Vagina (tissue), 2 donors: ENCODE data around the gene PTK7. TPM values are rescaled to one million over a fixed set of nuclear protein-coding genes. Genes with fewer than 3 reads are reported as not detected.

Experiments used
- DNase-seq, 2 donors: peaks; one replicate each; pipeline ENCODE4 v3.0.0-alpha.2; 2017; ENCODE audit errors: extremely low spot score in 2 of 2
- H3K27ac ChIP-seq: fragments of 200-600 bp; sonication (generic); one replicate; pipeline ENCODE4 v1.5.1; 2019
- H3K27me3 ChIP-seq: fragments of 200-600 bp; sonication (generic); one replicate; pipeline ENCODE4 v1.5.1; 2019
- H3K36me3 ChIP-seq, 2 donors: fragments of 200-600 bp; sonication (generic); one replicate each; pipeline ENCODE4 v1.5.1; 2017 to 2019
- H3K4me1 ChIP-seq: fragments of 200-600 bp; sonication (generic); one replicate; pipeline ENCODE4 v1.5.1; 2019
- H3K4me3 ChIP-seq, 2 donors: fragments of 200-600 bp; sonication (generic); 1 replicate in 1 of 2; 2 replicates in 1 of 2; pipeline ENCODE4 v1.5.1; 2016 to 2019
- H3K9me3 ChIP-seq: fragments of 200-600 bp; sonication (generic); one replicate; pipeline ENCODE4 v1.5.1; 2019
- POLR2A ChIP-seq, 2 donors: fragments of 450-650 bp; IDR thresholded peaks; one replicate each; pipeline ENCODE4 v1.6.1; 2017; ENCODE audit warnings: antibody characterized with exemption in 2 of 2, mild to moderate bottlenecking in 2 of 2, moderate library complexity in 2 of 2
- POLR2AphosphoS5 ChIP-seq, 2 donors: sonication (generic); formaldehyde crosslinking; IDR thresholded peaks; one replicate each; pipeline ENCODE4 v1.9.0; 2017; ENCODE audit warnings: antibody characterized with exemption in 2 of 2, mild to moderate bottlenecking in 2 of 2, low read depth in 1 of 2; ENCODE audit not compliant: insufficient read depth in 1 of 2
- intact Hi-C: fragments of 100-400 bp; cut with DNase I; formaldehyde crosslinking; loops from one replicate; pipeline ENCODE4 v1.15.1; 2023
- total RNA-seq: library from RNA; depleted of rRNA; stranded (reverse); fragments of >200 nt; gene quantifications from one replicate; pipeline ENCODE4 v1.2.3, GENCODE V29; 2016
- TF ChIP-seq, protein P1 (sequence below), 3 experiments: fragments of 450-650 bp in 2 of 3; fragments of 200-600 bp in 1 of 3; sonication (generic) in 1 of 3; IDR thresholded peaks; one replicate each; pipeline ENCODE4 v1.5.1; 2017 to 2019; ENCODE audit warnings: antibody characterized with exemption in 3 of 3, mild to moderate bottlenecking in 2 of 3, moderate library complexity in 2 of 3

PTK7 gene
- total RNA-seq, 1 donor from 2014 or later: 62.1 TPM

GRCh38 chr6:43146709-43147688, 70.9 kb downstream of the PTK7 start:
- H3K4me1 ChIP-seq: peaks cover 12% of the 10 kb centered on the region
- H3K9me3 ChIP-seq: no peaks in the 10 kb centered on the region
- no peaks in the 10 kb centered on the region for H3K27me3 ChIP-seq
- H3K27ac ChIP-seq: no peak overlapping the region
- TF ChIP-seq, protein P1, sequence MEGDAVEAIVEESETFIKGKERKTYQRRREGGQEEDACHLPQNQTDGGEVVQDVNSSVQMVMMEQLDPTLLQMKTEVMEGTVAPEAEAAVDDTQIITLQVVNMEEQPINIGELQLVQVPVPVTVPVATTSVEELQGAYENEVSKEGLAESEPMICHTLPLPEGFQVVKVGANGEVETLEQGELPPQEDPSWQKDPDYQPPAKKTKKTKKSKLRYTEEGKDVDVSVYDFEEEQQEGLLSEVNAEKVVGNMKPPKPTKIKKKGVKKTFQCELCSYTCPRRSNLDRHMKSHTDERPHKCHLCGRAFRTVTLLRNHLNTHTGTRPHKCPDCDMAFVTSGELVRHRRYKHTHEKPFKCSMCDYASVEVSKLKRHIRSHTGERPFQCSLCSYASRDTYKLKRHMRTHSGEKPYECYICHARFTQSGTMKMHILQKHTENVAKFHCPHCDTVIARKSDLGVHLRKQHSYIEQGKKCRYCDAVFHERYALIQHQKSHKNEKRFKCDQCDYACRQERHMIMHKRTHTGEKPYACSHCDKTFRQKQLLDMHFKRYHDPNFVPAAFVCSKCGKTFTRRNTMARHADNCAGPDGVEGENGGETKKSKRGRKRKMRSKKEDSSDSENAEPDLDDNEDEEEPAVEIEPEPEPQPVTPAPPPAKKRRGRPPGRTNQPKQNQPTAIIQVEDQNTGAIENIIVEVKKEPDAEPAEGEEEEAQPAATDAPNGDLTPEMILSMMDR (IDR thresholded peaks at IDR 0.05): no peak
- TF ChIP-seq POLR2A (IDR thresholded peaks at IDR 0.05): no peak
- no peak for TF ChIP-seq POLR2AphosphoS5 (IDR thresholded peaks at IDR 0.05; ENCODE audit: insufficient read depth in 1 of 2, low read depth in 1 of 2)
- intact Hi-C loops: no loop called here
- peaks cover 0 to 7% of the 10 kb centered on the region in 2 donors for H3K36me3 ChIP-seq
- no peak for DNase-seq
- H3K4me3 ChIP-seq: no peak overlapping the region

DNA sequence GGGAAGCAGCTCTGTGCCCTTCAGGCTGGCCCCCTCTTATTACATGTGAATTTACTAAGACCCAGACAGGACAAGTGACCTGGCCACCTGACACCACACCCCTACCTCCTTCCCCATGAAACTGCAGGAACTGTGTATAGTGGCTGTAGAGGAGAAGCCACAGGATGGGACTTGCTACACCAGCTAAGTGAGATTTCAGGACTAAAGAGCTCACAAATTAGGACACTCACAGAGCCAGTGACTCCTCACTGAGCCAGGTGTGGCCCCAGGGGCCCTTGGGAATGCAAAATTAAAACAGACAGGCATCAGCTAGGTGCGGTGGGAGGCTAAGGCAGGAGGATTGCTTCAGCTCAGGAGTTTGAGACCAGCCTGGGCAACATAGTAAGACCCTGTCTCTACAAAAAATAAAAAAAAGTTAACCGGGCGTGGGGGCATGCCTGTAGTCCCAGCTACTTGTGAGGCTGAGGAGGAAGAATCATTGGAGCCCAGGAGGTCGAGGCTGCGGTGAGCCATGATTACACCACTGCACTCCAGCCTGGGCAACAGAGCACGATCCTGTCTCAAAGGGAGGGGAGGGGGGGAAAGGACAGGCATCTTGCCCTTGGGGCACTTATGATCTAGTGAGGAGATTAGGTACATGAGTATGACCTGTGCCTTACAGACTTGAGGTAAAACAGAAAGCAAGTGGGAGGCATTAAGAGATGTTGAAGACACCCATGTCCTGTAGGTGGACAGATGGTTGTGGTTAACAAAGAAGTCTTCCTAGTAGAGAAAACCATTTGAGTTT, 71.8 kb downstream of the PTK7 start:
- Histone ChIP-seq H3K9me3 (no peaks in the 10 kb centered on the region), H3K4me3 (no peak overlapping the region), H3K27me3 (no peaks in the 10 kb centered on the region), H3K27ac (no peak overlapping the region), H3K4me1 (peaks cover 9% of the 10 kb centered on the region), H3K36me3 (peaks cover 0 to 7% of the 10 kb centered on the region in 2 donors)
- TF ChIP-seq POLR2AphosphoS5 (IDR thresholded peaks at IDR 0.05; ENCODE audit: insufficient read depth in 1 of 2, low read depth in 1 of 2): no peak
- TF ChIP-seq, protein P1 (IDR thresholded peaks at IDR 0.05): no peak
- no peak for TF ChIP-seq POLR2A (IDR thresholded peaks at IDR 0.05)
- DNase-seq: no peak
- intact Hi-C loops: no loop called here

DNA sequence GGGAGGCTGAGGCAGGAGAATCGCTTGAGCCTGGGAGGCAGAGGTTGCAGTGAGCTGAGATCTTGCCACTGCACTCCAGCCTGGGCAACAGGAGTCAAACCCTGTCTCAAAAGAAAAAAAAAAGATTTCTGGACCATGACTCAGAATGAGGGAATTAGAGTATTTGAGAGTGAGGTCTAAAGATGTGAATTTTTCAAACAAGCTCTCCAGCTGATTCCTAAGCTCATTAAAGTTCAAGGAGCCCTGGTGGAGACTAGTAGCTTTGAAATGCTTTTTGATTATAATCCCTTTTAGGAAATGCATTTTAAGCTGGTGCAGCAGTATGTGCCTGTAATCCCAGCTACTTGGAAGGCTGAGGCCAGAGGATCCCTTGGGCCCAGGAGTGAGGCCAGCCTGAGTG, 73.2 kb downstream of the PTK7 start:
- no peaks in the 10 kb centered on the region for H3K9me3 ChIP-seq
- DNase-seq: no peak
- H3K27ac ChIP-seq: no peak overlapping the region
- peaks cover 0 to 7% of the 10 kb centered on the region in 2 donors for H3K36me3 ChIP-seq
- intact Hi-C loops: no loop called here
- no peaks in the 10 kb centered on the region for H3K27me3 ChIP-seq
- no peaks in the 10 kb centered on the region for H3K4me1 ChIP-seq
- TF ChIP-seq POLR2AphosphoS5 (IDR thresholded peaks at IDR 0.05; ENCODE audit: insufficient read depth in 1 of 2, low read depth in 1 of 2) (no peak), POLR2A (IDR thresholded peaks at IDR 0.05) (no peak)
- TF ChIP-seq, protein P1 (IDR thresholded peaks at IDR 0.05): no peak
- H3K4me3 ChIP-seq: no peak overlapping the region

GRCh38 chr6:43150051-43150751, 74.1 kb downstream of the PTK7 start:
- Histone ChIP-seq H3K27me3 (no peaks in the 10 kb centered on the region), H3K27ac (no peak overlapping the region), H3K9me3 (no peaks in the 10 kb centered on the region), H3K36me3 (peaks cover 0 to 7% of the 10 kb centered on the region in 2 donors), H3K4me3 (no peak overlapping the region), H3K4me1 (no peaks in the 10 kb centered on the region)
- DNase-seq: no peak
- intact Hi-C loops: no loop called here
- no peak for TF ChIP-seq POLR2AphosphoS5 (IDR thresholded peaks at IDR 0.05; ENCODE audit: insufficient read depth in 1 of 2, low read depth in 1 of 2)
- TF ChIP-seq POLR2A (IDR thresholded peaks at IDR 0.05): no peak
- TF ChIP-seq, protein P1 (IDR thresholded peaks at IDR 0.05): no peak
